ENCODE measurements around the gene UAP1L1.

Gene UAP1L1

GRCh38 chr9:137041124-137041523 is 36.2 kb upstream of the UAP1L1 start:
- no peak for DNase-seq (ENCODE audit: low read depth in 3 of 3, low spot score in 1 of 3)

- DNase-seq (ENCODE audit: low read depth in 3 of 3, low spot score in 1 of 3): no peak
Measured at GRCh38 chr9:137042751-137043727, 34.3 kb upstream of the UAP1L1 start.

GRCh38 chr9:137044037-137044436 is 33.3 kb upstream of the UAP1L1 start:
- DNase-seq (ENCODE audit: low read depth in 3 of 3, low spot score in 1 of 3): no peak

- DNase-seq (ENCODE audit: low read depth in 3 of 3, low spot score in 1 of 3): no peak
Measured at GRCh38 chr9:137044502-137045177, 32.7 kb upstream of the UAP1L1 start.

GRCh38 chr9:137045294-137046087 is 31.8 kb upstream of the UAP1L1 start:
- no peak for DNase-seq (ENCODE audit: low read depth in 3 of 3, low spot score in 1 of 3)

- DNase-seq (ENCODE audit: low read depth in 3 of 3, low spot score in 1 of 3): peak; percentile 51 to 74 (median 54)
Measured at GRCh38 chr9:137046088-137046787, 31.1 kb upstream of the UAP1L1 start, which contains the start of gene NPDC1. TSS of gene NPDC1 (minus strand) at chr9:137046177. CDS start at chr9:137045989, 188 bp downstream.

- no peak for DNase-seq (ENCODE audit: low read depth in 3 of 3, low spot score in 1 of 3)
Measured at GRCh38 chr9:137048655-137049543, 28.4 kb upstream of the UAP1L1 start.

- peak in 1 of 3 donors; percentile 37 for DNase-seq (ENCODE audit: low read depth in 3 of 3, low spot score in 1 of 3)
Measured at GRCh38 chr9:137049544-137050449, 27.5 kb upstream of the UAP1L1 start.

GRCh38 chr9:137050570-137050969 is 26.7 kb upstream of the UAP1L1 start:
- DNase-seq (ENCODE audit: low read depth in 3 of 3, low spot score in 1 of 3): no peak

- no peak for DNase-seq (ENCODE audit: low read depth in 3 of 3, low spot score in 1 of 3)
Measured at GRCh38 chr9:137051145-137051724, 26.1 kb upstream of the UAP1L1 start.

GRCh38 chr9:137052293-137052692 is 25.0 kb upstream of the UAP1L1 start:
- DNase-seq (ENCODE audit: low read depth in 3 of 3, low spot score in 1 of 3): no peak

- DNase-seq (ENCODE audit: low read depth in 3 of 3, low spot score in 1 of 3): no peak
Measured at GRCh38 chr9:137052998-137053943, 24.0 kb upstream of the UAP1L1 start.

GRCh38 chr9:137053944-137054931 is 23.1 kb upstream of the UAP1L1 start, which contains the start of gene ENTPD2:
TSS of gene ENTPD2 (minus strand) at chr9:137054061. CDS start at chr9:137053997, 64 bp downstream.
- DNase-seq (ENCODE audit: low read depth in 3 of 3, low spot score in 1 of 3): no peak

GRCh38 chr9:137054932-137055384 is 22.4 kb upstream of the UAP1L1 start:
- no peak for DNase-seq (ENCODE audit: low read depth in 3 of 3, low spot score in 1 of 3)

All from stimulated activated CD4-positive, alpha-beta T cell treated with anti-CD3 and anti-CD28 coated beads, TNF-alpha, amount 100 ng/mL, for 1 hour (primary cell).